Measurements from ENCODE around the gene SPON2. TPM values are rescaled to one million over a fixed set of nuclear protein-coding genes. Genes with fewer than 3 reads are reported as not detected.
"Not testable (repeated sequence)": the region's sequence is repeated elsewhere in the genome, so short reads cannot be mapped to it uniquely, and the experiment has no call there.

Gene SPON2
- total RNA-seq, 1 experiment from 2014 or later: 3.1 TPM

GRCh38 chr4:1130316-1131186 is 41.8 kb downstream of the SPON2 start:
- no peaks in the 10 kb centered on the region for H3K27me3 ChIP-seq (replicated peaks; ENCODE audit: control insufficient read depth, insufficient read depth, low read length)
- no peaks in the 10 kb centered on the region for H3K9me3 ChIP-seq
- intact Hi-C loops (cut with micrococcal nuclease; ENCODE audit: unreplicated experiment): loop anchor here (1.0 to 2.0 kb wide), 2 partner anchors 138 to 222 kb away; no protein-coding TSS in a partner anchor
- ChIA-PET CTCF (interaction anchor here (1.0 kb wide), 1 partner anchor 216 kb away, joined by 5 read pairs; the partner anchor contains the start of gene UVSSA), POLR2A (no interaction called here)
- no peaks in the 10 kb centered on the region for H3K9me3 Mint-ChIP-seq (ENCODE audit: unreplicated experiment)
- no peaks in the 10 kb centered on the region for H3K36me3 Mint-ChIP-seq (ENCODE audit: insufficient read depth, unreplicated experiment)
- no peak overlapping the region for H3K4me3 ChIP-seq (ENCODE audit: low read depth, low read length)
- no peaks in the 10 kb centered on the region for H3K4me1 Mint-ChIP-seq (ENCODE audit: low read depth, unreplicated experiment)
- DNase-seq: peak; percentile 64 to 76
- no peak overlapping the region for H3K4me3 Mint-ChIP-seq (ENCODE audit: unreplicated experiment)
- H3K27me3 Mint-ChIP-seq (ENCODE audit: insufficient read depth, unreplicated experiment): peaks cover 8% of the 10 kb centered on the region
- TF ChIP-seq, protein P1, sequence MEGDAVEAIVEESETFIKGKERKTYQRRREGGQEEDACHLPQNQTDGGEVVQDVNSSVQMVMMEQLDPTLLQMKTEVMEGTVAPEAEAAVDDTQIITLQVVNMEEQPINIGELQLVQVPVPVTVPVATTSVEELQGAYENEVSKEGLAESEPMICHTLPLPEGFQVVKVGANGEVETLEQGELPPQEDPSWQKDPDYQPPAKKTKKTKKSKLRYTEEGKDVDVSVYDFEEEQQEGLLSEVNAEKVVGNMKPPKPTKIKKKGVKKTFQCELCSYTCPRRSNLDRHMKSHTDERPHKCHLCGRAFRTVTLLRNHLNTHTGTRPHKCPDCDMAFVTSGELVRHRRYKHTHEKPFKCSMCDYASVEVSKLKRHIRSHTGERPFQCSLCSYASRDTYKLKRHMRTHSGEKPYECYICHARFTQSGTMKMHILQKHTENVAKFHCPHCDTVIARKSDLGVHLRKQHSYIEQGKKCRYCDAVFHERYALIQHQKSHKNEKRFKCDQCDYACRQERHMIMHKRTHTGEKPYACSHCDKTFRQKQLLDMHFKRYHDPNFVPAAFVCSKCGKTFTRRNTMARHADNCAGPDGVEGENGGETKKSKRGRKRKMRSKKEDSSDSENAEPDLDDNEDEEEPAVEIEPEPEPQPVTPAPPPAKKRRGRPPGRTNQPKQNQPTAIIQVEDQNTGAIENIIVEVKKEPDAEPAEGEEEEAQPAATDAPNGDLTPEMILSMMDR (IDR thresholded peaks at IDR 0.05; ENCODE audit: insufficient read depth in 1 of 2, low read depth in 1 of 2, low read length in 1 of 2, severe bottlenecking in 1 of 2, unreplicated experiment in 1 of 2): peak; percentile 96
- BruUV-seq (replicated peaks): no TSS peak
- no peaks in the 10 kb centered on the region for H3K36me3 ChIP-seq (ENCODE audit: control insufficient read depth, insufficient read depth, low read length)
- H3K27ac Mint-ChIP-seq (ENCODE audit: unreplicated experiment): no peak overlapping the region
- no peaks in the 10 kb centered on the region for H3K4me1 ChIP-seq

DNA sequence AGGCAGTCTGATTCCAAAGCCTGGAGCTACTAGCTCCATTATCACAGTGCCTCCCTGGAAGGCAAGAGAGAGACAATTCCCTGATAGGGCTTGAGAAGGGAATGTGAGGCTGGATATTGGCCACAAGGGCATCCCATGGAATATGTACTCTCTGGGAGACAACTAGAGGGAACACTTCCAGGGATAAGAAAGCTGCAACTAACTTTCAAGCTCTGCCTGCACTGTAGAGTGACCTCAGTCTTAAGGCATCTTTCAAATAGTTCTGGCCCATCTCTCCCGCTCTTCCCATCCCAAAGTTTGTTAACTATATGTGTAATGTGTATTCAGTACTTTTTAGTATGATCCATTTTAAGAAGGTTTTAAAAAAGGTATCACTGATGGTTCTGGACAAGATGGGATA is 45.9 kb downstream of the SPON2 start:
- CTCF ChIA-PET: no interaction called here
- DNase-seq: no peak
- no peaks in the 10 kb centered on the region for H3K4me1 Mint-ChIP-seq (ENCODE audit: low read depth, unreplicated experiment)

GRCh38 chr4:1125466-1125865 is 46.9 kb downstream of the SPON2 start:
- H3K9me3 ChIP-seq; H3K27me3 ChIP-seq (replicated peaks; ENCODE audit: control insufficient read depth, insufficient read depth, low read length); BruUV-seq (replicated peaks); H3K4me3 Mint-ChIP-seq (ENCODE audit: unreplicated experiment); H3K4me1 ChIP-seq; H3K27me3 Mint-ChIP-seq (ENCODE audit: insufficient read depth, unreplicated experiment); POLR2A ChIA-PET; H3K9me3 Mint-ChIP-seq (ENCODE audit: unreplicated experiment); CTCF ChIA-PET; H3K36me3 Mint-ChIP-seq (ENCODE audit: insufficient read depth, unreplicated experiment); H3K4me3 ChIP-seq (ENCODE audit: low read depth, low read length); DNase-seq; intact Hi-C loops (cut with micrococcal nuclease; ENCODE audit: unreplicated experiment); H3K27ac Mint-ChIP-seq (ENCODE audit: unreplicated experiment); H3K4me1 Mint-ChIP-seq (ENCODE audit: low read depth, unreplicated experiment); H3K36me3 ChIP-seq (ENCODE audit: control insufficient read depth, insufficient read depth, low read length): not testable (repeated sequence)

More for the DNA sequence above, 45.9 kb downstream of the SPON2 start:
- H3K9me3 Mint-ChIP-seq (ENCODE audit: unreplicated experiment): no peaks in the 10 kb centered on the region
- H3K9me3 ChIP-seq: no peaks in the 10 kb centered on the region
- no peak overlapping the region for H3K27ac Mint-ChIP-seq (ENCODE audit: unreplicated experiment)
- no peaks in the 10 kb centered on the region for H3K4me1 ChIP-seq
- H3K27me3 Mint-ChIP-seq (ENCODE audit: insufficient read depth, unreplicated experiment): peaks cover 7% of the 10 kb centered on the region
- H3K4me3 Mint-ChIP-seq (ENCODE audit: unreplicated experiment): no peak overlapping the region
- TF ChIP-seq, protein P1 (IDR thresholded peaks at IDR 0.05; ENCODE audit: insufficient read depth in 1 of 2, low read depth in 1 of 2, low read length in 1 of 2, severe bottlenecking in 1 of 2, unreplicated experiment in 1 of 2): no peak
- H3K27me3 ChIP-seq (replicated peaks; ENCODE audit: control insufficient read depth, insufficient read depth, low read length): no peaks in the 10 kb centered on the region
- BruUV-seq (replicated peaks): no TSS peak
- H3K36me3 ChIP-seq (ENCODE audit: control insufficient read depth, insufficient read depth, low read length): no peaks in the 10 kb centered on the region
- no peak overlapping the region for H3K4me3 ChIP-seq (ENCODE audit: low read depth, low read length)
- intact Hi-C loops (cut with micrococcal nuclease; ENCODE audit: unreplicated experiment): no loop called here
- POLR2A ChIA-PET: no interaction called here
- no peaks in the 10 kb centered on the region for H3K36me3 Mint-ChIP-seq (ENCODE audit: insufficient read depth, unreplicated experiment)
